HepG2 (cell line): ENCODE results near the gene JHY. TPM values are rescaled to one million over a fixed set of nuclear protein-coding genes. Genes with fewer than 3 reads are reported as not detected.
A peak's percentile ranks its signal among the peaks of the same experiment; 100 is the strongest.

Experiments
- HNRNPLL ChIP-seq: fragments of 200-400 bp; formaldehyde crosslinking; IDR thresholded peaks from 2 replicates; pipeline ENCODE4 v1.6.1; 2017; ENCODE audit warnings: mild to moderate bottlenecking, low read depth, low read length; ENCODE audit not compliant: poor library complexity, severe bottlenecking
- ZNF777 ChIP-seq: sonication (generic); formaldehyde crosslinking; IDR thresholded peaks from 2 replicates; pipeline ENCODE4 v1.4.0; 2020; ENCODE audit warnings: missing genetic modification reagents
- polyA plus RNA-seq, 8 experiments: library from polyadenylated mRNA; depleted of rRNA in 3 of 8; stranded (reverse) in 7 of 8; unstranded in 1 of 8; fragments of >200 nt; fragmentation: Illumina TruSeq in 4 of 8; extraction: Trizol in 4 of 8; gene quantifications; 2 replicates each; pipeline versions ENCODE4 v1.2.1 to v1.2.3, GENCODE V29; 2011 to 2016; ENCODE audit warnings: low read depth in 4 of 8, missing spikeins in 1 of 8, mixed read lengths in 1 of 8; ENCODE audit not compliant: insufficient read depth in 1 of 8
- total RNA-seq, 5 experiments: library from RNA; depleted of rRNA; stranded (reverse); fragments of >200 nt; fragmentation: Illumina TruSeq; extraction: Trizol; gene quantifications; 2 replicates each; pipeline ENCODE4 v1.2.3, GENCODE V29; 2016; ENCODE audit warnings: low read depth in 1 of 5
- TF ChIP-seq, protein P1 (sequence below), 2 experiments: sonication (generic) in 1 of 2; formaldehyde crosslinking in 1 of 2; IDR thresholded peaks; 2 replicates each; pipeline versions ENCODE4 v1.6.1 to v1.9.0; 2014 to 2022; ENCODE audit warnings: antibody characterized with exemption in 1 of 2, borderline replicate concordance in 1 of 2, inconsistent platforms in 1 of 2, low read depth in 1 of 2, missing genetic modification reagents in 1 of 2
- TF ChIP-seq, protein P2 (sequence below): sonication (generic); formaldehyde crosslinking; IDR thresholded peaks from 2 replicates; pipeline ENCODE4 v1.4.0; 2020; ENCODE audit warnings: missing genetic modification reagents
- TF ChIP-seq, protein P3 (sequence below): IDR thresholded peaks from 2 replicates; pipeline ENCODE4 v1.4.0; 2020; ENCODE audit warnings: mild to moderate bottlenecking, missing genetic modification reagents

The JHY gene
- total and polyA plus RNA-seq, 2 of the 13 experiments (the other 11 are each of a cell fraction or from before 2014, with no cell fraction given) = not detected

DNA sequence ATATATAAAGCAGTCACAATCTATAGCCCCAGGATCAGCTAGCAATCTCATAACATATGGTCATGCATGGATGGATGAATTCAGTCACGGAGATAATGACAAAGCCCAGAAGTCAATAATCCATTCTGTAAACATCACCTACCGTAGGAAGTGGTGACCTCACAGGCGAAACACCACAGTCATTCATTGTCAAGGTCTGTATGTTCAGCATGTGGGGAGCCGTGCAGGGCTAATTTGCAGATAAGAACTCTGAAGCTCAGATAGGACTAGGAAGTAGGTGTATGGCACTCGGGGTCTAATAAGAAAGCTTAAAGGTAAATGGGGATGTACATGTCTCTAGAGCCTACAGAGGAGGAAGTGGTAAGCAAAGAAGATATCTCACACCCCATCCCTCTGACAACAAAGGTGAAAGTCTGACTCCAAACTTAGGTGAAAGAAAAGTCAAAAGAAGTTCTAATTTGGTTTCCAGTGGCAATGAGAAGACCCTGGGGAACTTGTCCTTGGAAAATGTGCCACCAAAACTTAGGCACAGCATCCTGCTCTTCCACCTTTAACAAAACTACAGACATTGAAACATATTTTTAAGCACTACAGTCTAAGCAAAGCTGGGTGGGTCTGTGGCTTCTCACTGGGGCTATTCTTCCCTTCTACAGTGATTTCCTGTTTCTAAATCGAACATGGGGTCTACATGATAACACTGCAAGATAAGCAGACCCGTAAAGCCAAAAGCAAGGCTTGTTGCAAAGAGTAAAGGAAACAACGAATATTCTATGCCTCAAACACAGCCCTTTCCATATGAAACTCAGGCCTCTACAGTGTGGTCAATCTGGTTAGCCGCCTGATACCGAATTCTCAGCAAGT lies 39.0 kb upstream of the JHY start (continued):
- TF ChIP-seq, protein P1, sequence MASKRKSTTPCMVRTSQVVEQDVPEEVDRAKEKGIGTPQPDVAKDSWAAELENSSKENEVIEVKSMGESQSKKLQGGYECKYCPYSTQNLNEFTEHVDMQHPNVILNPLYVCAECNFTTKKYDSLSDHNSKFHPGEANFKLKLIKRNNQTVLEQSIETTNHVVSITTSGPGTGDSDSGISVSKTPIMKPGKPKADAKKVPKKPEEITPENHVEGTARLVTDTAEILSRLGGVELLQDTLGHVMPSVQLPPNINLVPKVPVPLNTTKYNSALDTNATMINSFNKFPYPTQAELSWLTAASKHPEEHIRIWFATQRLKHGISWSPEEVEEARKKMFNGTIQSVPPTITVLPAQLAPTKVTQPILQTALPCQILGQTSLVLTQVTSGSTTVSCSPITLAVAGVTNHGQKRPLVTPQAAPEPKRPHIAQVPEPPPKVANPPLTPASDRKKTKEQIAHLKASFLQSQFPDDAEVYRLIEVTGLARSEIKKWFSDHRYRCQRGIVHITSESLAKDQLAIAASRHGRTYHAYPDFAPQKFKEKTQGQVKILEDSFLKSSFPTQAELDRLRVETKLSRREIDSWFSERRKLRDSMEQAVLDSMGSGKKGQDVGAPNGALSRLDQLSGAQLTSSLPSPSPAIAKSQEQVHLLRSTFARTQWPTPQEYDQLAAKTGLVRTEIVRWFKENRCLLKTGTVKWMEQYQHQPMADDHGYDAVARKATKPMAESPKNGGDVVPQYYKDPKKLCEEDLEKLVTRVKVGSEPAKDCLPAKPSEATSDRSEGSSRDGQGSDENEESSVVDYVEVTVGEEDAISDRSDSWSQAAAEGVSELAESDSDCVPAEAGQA (IDR thresholded peaks at IDR 0.05; ENCODE audit: low read depth) = no peak
- TF ChIP-seq, protein P1 (CRISPR knock-in tag; IDR thresholded peaks at IDR 0.05; ENCODE audit: borderline replicate concordance) = no peak
- TF ChIP-seq, protein P2, sequence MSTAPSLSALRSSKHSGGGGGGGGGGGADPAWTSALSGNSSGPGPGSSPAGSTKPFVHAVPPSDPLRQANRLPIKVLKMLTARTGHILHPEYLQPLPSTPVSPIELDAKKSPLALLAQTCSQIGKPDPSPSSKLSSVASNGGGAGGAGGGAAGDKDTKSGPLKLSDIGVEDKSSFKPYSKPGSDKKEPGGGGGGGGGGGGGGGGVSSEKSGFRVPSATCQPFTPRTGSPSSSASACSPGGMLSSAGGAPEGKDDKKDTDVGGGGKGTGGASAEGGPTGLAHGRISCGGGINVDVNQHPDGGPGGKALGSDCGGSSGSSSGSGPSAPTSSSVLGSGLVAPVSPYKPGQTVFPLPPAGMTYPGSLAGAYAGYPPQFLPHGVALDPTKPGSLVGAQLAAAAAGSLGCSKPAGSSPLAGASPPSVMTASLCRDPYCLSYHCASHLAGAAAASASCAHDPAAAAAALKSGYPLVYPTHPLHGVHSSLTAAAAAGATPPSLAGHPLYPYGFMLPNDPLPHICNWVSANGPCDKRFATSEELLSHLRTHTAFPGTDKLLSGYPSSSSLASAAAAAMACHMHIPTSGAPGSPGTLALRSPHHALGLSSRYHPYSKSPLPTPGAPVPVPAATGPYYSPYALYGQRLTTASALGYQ = no peak
- TF ChIP-seq HNRNPLL (no peak), ZNF777 (no peak)
- TF ChIP-seq, protein P3, sequence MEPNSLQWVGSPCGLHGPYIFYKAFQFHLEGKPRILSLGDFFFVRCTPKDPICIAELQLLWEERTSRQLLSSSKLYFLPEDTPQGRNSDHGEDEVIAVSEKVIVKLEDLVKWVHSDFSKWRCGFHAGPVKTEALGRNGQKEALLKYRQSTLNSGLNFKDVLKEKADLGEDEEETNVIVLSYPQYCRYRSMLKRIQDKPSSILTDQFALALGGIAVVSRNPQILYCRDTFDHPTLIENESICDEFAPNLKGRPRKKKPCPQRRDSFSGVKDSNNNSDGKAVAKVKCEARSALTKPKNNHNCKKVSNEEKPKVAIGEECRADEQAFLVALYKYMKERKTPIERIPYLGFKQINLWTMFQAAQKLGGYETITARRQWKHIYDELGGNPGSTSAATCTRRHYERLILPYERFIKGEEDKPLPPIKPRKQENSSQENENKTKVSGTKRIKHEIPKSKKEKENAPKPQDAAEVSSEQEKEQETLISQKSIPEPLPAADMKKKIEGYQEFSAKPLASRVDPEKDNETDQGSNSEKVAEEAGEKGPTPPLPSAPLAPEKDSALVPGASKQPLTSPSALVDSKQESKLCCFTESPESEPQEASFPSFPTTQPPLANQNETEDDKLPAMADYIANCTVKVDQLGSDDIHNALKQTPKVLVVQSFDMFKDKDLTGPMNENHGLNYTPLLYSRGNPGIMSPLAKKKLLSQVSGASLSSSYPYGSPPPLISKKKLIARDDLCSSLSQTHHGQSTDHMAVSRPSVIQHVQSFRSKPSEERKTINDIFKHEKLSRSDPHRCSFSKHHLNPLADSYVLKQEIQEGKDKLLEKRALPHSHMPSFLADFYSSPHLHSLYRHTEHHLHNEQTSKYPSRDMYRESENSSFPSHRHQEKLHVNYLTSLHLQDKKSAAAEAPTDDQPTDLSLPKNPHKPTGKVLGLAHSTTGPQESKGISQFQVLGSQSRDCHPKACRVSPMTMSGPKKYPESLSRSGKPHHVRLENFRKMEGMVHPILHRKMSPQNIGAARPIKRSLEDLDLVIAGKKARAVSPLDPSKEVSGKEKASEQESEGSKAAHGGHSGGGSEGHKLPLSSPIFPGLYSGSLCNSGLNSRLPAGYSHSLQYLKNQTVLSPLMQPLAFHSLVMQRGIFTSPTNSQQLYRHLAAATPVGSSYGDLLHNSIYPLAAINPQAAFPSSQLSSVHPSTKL = peak; percentile 87
